Stimulated activated CD4-positive, alpha-beta T cell treated with anti-CD3 and anti-CD28 coated beads, Interleukin-15, amount 100 ng/mL, for 48 hours (primary cell): ENCODE data around the gene PCDHGC5.

Experiments
- DNase-seq, 2 donors: peaks; one replicate each; pipeline ENCODE4 v3.0.0-alpha.2; 2020; ENCODE audit warnings: low read depth in 2 of 2

PCDHGC5 gene

DNA sequence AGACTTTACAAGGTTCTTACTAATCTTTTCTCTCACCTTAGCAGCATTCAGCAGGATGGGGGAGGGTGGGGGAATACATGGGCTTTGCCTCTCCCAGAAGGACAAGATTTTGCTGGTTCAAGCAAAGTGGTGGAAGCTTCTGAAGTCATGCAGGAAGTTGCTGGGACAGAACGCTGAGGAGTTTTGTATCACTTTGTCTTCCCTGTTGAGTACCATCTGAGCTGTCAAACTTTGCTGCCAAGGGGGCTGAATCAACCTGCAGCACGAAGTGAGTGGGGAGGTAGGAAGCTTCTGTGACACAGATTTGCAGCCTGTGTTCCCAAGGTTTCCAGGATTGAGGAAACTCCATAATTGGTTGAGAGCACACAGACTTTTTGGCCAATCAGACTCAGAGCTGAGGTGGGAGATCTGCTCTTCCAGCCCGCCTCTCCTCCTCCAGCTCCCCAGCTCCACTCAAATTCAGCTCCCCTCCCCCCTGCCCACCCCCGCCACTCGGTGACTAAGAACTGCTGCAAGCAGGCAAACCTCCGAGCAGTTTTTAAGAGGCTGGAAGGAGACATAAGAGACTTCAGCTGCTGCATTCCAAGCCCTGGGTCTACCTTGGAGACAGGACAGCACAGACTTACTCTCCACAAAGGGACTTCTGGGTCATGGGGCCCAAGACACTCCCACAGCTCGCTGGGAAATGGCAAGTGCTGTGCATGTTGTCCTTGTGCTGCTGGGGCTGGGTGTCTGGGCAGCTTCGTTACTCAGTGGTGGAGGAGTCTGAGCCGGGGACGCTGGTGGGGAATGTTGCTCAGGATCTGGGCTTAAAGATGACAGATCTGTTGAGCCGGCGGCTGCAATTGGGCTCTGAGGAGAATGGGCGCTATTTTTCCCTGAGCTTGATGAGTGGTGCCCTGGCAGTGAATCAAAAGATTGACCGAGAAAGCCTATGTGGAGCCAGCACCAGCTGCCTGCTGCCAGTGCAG, at the start of gene PCDHGC5:
Gene PCDHGC5 (plus strand): TSS at position 491 of the 971 bp plus-strand sequence. CDS start 160 bp downstream, at position 651.
- DNase-seq: no peak

DNA sequence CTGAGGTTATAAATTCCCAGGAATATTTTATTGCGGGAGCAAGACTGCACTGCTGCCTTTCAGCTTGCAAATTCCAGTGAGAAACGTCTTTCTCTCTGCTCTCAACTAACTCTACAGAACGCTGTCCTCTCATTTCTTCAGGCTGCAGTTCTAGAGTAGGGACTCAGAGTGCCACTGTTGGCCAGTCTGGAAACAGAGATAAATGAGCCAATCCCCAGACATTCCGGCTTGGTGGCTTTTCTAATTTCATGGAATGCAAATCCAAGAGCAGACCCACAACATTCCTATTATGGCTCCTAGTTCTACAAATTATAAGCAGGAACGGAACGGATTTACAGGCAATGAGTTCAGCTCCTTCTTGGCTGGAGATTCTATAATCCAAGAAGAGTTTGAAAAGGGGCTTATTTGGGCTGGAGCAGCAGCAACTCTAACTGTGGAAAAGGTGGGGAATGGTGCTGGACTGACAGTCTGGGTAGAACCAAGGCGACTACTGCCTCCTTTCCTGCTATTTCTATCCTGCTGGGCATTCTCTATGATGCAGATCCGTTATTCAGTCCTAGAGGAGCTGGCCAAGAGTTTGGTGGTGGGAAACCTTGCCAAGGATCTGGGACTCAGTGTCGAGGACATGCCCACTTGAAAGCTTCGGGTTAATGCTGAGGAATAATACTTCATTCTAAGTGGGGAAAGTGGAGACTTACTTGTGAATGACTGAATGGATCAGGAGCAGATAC, 49.3 kb upstream of the PCDHGC5 start:
- no peak for DNase-seq

DNA sequence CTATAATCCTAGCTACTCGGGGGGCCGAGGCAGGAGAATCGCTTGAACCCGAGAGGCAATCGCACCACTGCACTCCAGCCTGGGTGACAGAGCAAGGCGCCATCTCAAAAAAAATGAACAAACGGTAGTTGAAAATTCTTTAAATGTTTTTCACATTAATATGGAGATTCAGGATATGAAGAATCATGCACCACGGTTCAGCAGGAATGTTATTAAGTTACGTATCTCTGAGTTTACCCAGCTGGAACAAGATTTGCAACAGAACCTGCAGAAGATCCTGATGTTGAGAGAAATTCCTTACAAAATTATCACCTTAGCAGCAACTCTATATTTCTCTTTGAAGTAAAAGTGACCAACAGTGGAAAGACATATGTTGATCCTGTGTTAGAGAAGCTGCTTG, 48.5 kb upstream of the PCDHGC5 start:
- no peak for DNase-seq

DNA sequence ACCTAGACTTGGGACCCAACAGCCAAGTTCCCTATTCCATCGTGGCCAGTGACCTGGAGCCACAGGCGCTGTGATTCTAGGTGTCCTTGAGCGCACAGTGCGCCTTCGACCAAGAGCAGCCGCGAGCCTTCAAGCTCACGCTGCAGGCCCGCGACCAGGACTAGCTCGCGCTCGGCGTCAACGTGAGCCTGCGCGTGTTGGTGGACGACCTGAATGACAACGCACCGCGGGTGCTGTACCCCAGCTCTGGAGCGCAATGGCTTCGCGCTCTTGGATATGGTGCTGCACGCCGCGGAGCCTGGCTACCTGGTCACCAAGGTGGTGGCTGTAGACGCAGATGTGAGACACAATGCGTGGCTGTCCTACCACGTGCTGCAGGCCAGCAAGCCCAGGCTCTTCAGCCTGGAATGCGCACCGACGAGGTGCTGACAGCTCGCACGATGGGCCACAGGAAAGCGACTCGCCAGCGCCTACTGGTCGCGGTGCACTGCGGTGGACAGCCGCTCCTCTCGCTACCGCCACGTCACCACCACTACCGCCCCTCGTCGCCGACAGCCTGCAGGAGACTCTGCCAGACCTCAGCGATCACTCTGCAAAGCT, 47.2 kb upstream of the PCDHGC5 start:
- no peak for DNase-seq

DNA sequence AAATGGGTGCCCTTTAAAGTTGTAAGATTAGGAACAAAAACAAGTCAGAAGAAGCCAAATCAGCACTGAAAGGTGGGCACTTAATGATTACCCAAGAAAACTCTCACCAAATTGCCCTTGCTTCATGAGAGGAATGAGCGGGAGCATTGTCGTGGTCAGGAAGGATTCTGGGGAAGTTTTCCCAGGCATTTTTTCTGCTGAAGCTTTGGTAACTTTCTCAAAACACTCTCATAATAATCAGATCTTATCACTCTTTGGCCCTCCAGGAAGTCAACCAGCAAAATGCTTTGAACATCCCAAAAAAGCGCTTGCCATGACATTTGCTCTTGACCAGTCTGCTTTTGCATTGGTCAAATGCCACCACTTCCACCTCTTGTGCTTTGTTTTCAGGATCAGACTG, 23.5 kb upstream of the PCDHGC5 start:
- DNase-seq: no peak

DNA sequence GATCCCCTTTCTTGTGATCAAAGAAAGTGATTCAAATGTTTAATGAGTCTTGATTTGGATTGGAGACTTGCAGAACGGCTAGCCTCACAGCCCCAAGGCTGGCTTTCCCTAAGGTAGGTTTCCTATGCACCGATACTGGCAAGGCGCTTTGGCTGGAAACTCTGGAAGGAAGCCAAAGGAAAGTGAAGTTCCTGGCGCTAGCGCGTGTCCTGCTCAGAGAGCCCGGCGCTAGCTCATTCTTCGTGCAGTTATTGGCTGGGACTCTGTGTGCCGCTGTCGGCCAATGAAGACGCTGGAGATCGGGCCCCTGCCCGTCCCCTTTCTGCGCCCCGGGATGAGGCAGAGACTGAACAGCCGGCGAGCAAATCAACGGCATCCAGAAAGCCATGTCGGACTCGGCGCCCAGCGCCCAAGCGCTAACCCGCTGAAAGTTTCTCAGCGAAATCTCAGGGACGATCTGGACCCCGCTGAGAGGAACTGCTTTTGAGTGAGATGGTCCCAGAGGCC, 13.2 kb upstream of the PCDHGC5 start, which contains the start of gene PCDHGC3:
Gene PCDHGC3 (plus strand): TSS at position 342 of the 507 bp plus-strand sequence. CDS start 151 bp downstream, at position 493.
- DNase-seq: peak; percentile 38 to 45

DNA sequence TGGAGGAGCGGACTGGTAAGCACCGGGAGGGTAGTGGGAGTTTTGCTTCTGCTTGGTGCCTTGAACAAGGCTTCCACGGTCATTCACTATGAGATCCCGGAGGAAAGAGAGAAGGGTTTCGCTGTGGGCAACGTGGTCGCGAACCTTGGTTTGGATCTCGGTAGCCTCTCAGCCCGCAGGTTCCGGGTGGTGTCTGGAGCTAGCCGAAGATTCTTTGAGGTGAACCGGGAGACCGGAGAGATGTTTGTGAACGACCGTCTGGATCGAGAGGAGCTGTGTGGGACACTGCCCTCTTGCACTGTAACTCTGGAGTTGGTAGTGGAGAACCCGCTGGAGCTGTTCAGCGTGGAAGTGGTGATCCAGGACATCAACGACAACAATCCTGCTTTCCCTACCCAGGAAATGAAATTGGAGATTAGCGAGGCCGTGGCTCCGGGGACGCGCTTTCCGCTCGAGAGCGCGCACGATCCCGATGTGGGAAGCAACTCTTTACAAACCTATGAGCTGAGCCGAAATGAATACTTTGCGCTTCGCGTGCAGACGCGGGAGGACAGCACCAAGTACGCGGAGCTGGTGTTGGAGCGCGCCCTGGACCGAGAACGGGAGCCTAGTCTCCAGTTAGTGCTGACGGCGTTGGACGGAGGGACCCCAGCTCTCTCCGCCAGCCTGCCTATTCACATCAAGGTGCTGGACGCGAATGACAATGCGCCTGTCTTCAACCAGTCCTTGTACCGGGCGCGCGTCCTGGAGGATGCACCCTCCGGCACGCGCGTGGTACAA, 12.6 kb upstream of the PCDHGC5 start:
- DNase-seq: no peak

DNA sequence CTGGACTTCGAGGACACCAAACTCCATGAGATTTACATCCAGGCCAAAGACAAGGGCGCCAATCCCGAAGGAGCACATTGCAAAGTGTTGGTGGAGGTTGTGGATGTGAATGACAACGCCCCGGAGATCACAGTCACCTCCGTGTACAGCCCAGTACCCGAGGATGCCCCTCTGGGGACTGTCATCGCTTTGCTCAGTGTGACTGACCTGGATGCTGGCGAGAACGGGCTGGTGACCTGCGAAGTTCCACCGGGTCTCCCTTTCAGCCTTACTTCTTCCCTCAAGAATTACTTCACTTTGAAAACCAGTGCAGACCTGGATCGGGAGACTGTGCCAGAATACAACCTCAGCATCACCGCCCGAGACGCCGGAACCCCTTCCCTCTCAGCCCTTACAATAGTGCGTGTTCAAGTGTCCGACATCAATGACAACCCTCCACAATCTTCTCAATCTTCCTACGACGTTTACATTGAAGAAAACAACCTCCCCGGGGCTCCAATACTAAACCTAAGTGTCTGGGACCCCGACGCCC, 11.8 kb upstream of the PCDHGC5 start:
- no peak for DNase-seq

DNA sequence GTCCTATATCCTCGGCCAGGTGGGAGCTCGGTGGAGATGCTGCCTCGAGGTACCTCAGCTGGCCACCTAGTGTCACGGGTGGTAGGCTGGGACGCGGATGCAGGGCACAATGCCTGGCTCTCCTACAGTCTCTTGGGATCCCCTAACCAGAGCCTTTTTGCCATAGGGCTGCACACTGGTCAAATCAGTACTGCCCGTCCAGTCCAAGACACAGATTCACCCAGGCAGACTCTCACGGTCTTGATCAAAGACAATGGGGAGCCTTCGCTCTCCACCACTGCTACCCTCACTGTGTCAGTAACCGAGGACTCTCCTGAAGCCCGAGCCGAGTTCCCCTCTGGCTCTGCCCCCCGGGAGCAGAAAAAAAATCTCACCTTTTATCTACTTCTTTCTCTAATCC, 11.1 kb upstream of the PCDHGC5 start:
- no peak for DNase-seq

DNA sequence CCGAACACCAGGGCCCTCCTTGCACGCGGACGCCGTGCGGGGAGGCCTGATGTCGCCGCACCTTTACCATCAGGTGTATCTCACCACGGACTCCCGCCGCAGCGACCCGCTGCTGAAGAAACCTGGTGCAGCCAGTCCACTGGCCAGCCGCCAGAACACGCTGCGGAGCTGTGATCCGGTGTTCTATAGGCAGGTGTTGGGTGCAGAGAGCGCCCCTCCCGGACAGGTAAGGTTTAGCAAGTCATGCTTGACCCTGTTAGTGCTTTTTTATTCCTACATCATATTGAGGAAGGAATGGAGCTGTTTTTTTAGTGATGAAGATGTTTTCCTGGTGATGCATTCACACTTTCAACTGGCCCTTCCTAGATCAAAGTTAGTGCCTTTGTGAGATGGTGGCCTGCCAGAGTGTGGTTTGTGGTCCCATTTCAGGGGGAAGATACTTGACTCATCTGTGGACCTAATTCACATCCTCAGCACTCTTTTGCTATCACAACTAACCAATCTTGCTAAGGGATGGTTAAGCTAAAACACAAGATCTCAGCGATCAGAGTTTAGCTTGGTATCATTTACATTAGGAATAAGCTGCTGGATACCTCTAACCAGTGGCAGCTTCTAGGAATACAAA, 10.4 kb upstream of the PCDHGC5 start:
- no peak for DNase-seq

DNA sequence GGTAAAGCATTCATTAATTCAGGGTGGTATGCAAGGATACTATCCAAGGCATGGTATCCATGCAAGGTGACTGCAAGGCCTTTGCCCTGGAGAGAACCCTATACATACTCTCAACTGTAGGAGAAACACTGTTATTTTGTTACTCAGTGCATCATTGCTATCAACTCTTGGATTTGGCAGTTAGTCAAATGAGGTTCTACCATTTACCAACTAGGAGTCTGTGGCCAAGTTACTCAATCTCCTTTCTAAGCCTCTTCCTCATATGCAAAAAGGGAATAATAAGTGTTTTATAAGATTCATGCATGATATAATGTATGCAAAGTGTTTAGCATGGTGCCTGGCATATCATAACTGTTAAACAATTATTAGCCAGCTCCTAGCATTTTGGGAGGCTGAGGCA, 9.1 kb upstream of the PCDHGC5 start:
- DNase-seq: no peak

DNA sequence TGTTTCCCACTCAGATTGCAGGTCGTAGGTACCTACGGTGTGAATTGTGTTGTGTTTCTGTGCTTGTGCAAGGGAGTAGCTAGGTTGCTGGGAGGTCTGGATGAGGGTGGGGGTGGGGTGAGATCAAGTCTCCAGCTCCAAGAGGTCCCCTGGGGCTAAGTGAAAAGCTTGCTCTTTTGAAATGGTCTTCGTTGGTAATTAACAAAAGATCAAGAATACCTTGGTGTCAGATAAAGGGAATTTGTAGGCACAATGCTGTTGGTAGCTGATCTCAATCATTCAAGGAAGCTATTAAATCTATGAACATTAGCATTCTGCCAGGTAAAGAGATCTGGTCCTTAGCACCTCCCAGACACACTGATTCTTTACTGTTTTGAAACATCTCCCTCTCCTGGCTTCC, 5.0 kb upstream of the PCDHGC5 start:
- DNase-seq: no peak

DNA sequence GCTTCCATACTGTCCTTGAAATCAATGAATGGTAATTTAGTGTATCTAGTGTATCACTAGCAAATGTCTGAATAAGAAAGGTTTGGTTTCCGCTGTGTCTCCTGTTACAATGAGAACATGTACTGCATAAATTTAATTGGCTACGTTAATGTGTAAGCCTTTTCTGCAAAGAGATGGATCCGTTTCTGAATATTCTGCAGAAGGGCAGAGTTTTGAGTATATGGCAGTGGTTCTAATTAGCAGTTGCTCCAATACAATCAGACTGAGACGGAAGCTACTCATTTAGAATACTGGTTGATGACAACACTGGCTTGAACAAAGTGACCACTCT, 4.6 kb upstream of the PCDHGC5 start:
- DNase-seq: no peak

DNA sequence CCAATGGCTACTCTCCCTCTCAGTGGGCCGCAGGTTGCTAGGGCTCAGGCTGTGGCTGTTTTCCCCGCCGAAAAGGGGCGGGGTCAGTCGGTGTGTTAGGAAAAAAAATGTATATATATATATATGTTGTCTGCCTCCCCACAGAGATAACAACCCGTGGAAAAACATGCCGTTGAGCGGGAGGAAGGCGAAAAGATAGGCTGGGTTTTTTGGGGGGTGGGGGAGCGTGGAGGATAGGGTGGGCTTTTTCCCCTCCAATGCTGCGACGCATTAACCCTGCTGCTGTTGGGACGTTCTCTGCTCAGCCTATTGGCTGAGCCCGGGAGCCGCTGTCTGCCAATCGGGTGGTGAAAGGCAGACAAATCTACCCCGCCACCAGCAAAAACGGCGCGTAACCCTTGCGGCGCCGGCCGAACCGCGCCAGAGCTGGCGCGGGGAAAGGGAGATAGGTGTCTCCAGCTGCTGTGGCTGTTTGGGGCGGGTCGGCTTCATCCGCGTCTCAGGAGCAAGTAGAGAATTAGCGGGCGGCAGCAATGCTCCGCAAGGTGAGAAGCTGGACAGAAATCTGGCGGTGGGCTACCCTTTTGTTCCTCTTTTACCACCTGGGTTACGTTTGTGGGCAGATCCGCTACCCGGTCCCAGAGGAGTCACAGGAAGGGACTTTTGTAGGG, 4.1 kb upstream of the PCDHGC5 start, which contains the start of gene PCDHGC4:
Gene PCDHGC4 (plus strand): TSS at position 390 of the 671 bp plus-strand sequence. CDS start 144 bp downstream, at position 534.
- no peak for DNase-seq

DNA sequence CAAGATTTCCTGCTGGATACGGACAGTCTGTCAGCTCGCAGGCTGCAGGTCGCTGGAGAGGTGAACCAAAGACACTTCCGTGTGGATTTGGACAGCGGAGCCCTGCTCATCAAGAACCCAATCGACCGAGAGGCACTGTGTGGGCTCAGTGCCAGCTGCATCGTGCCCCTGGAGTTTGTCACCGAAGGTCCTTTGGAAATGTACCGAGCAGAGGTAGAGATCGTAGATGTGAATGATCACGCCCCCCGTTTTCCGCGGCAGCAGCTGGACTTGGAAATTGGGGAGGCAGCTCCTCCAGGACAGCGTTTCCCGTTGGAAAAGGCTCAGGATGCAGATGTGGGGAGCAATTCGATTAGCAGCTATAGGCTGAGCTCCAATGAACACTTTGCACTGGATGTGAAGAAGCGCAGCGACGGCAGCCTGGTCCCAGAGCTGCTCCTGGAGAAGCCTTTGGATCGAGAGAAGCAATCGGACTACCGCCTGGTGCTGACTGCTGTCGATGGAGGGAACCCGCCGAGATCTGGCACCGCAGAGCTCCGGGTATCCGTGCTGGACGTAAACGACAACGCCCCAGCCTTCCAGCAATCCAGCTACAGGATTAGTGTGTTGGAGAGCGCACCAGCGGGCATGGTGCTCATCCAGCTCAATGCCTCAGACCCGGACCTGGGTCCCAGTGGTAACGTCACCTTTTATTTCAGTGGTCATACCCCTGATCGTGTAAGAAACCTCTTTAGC, 3.4 kb upstream of the PCDHGC5 start:
- DNase-seq: no peak

DNA sequence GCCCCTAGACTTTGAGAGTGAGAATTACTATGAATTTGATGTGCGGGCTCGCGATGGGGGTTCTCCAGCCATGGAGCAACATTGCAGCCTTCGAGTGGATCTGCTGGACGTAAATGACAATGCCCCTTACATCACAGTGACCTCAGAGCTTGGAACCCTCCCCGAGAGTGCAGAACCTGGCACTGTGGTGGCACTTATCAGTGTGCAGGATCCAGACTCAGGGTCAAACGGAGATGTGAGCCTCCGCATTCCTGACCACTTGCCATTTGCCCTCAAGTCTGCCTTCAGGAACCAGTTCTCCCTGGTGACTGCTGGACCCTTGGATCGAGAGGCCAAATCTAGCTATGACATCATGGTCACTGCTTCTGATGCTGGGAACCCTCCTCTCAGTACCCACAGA, 2.8 kb upstream of the PCDHGC5 start:
- no peak for DNase-seq

DNA sequence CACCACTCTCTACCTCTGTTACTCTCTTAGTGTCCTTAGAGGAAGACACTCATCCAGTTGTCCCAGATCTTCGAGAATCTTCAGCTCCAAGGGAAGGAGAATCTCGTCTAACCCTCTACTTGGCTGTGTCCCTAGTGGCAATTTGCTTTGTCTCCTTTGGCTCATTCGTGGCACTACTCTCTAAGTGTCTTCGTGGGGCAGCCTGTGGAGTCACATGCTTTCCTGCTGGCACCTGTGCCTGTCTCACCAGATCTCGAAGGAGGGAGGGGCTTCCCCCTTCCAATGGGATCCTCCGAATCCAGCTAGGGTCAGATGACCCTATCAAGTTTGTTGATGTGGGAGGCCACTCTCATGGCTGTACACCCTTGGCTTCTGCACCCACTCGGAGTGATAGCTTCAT, 1.8 kb upstream of the PCDHGC5 start:
- DNase-seq: no peak

DNA sequence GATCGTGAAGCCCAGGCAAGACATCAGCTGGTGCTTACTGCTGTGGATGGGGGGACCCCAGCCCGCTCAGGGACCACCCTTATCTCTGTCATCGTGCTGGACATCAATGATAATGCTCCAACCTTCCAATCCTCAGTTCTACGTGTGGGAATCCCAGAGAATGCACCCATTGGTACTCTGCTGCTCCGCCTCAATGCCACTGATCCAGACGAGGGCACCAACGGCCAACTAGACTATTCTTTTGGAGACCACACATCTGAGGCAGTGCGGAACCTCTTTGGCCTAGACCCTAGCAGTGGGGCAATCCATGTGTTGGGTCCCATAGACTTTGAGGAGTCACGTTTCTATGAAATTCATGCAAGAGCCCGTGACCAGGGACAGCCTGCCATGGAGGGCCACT, 960 bp downstream of the PCDHGC5 start:
- DNase-seq: no peak

DNA sequence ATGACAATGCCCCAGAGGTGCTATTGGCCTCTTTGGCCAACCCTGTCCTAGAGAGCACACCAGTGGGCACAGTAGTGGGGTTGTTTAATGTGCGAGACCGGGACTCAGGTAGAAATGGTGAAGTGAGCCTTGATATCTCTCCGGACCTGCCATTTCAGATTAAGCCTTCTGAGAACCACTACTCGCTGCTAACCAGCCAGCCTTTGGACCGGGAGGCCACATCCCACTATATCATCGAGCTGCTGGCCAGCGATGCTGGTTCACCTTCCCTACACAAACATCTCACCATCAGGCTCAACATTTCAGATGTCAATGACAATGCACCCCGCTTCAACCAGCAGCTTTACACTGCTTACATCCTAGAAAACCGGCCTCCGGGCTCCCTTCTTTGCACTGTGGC, 1.4 kb downstream of the PCDHGC5 start:
- no peak for DNase-seq
